GM12878 (cell line): ENCODE results near the gene SMAGP.

Experiments
- CBX3 ChIP-seq: fragments of 200-600 bp; sonication (generic); IDR thresholded peaks from 2 replicates; pipeline ENCODE4 v1.6.1; 2016; ENCODE audit warnings: low read depth, borderline replicate concordance
- CREB1 ChIP-seq: IDR thresholded peaks from 2 replicates; pipeline ENCODE4 v1.6.1; 2012; ENCODE audit warnings: low read depth, mild to moderate bottlenecking, inconsistent platforms
- CTCF ChIP-seq, 3 experiments: IDR thresholded peaks in 2 of 3; conservative IDR thresholded peaks in 1 of 3; 2 replicates each; pipeline ENCODE4 v1.5.1; 2011; ENCODE audit warnings: low read depth in 3 of 3, low read length in 3 of 3, mild to moderate bottlenecking in 3 of 3, control low read depth in 2 of 3, moderate library complexity in 2 of 3, inconsistent platforms in 1 of 3, mixed read lengths in 1 of 3; ENCODE audit not compliant: control insufficient read depth in 2 of 3, insufficient read depth in 1 of 3; ENCODE audit errors: extremely low read depth in 1 of 3
- EP300 ChIP-seq, 2 experiments: fragments of 150-350 bp in 1 of 2; IDR thresholded peaks; 2 replicates each; pipeline ENCODE4 v1.6.1; 2011 to 2012; ENCODE audit warnings: low read depth in 2 of 2, low read length in 2 of 2, borderline replicate concordance in 1 of 2, improper control_type of control experiment in 1 of 2, inconsistent platforms in 1 of 2; ENCODE audit not compliant: control insufficient read depth in 1 of 2
- EZH2 ChIP-seq: IDR thresholded peaks from 2 replicates; pipeline ENCODE4 v1.6.1; 2012; ENCODE audit warnings: low read depth, mild to moderate bottlenecking, control low read depth, inconsistent platforms, low read length, borderline replicate concordance; ENCODE audit not compliant: control insufficient read depth
- LARP7 ChIP-seq: fragments of 450-650 bp; IDR thresholded peaks from 2 replicates; pipeline ENCODE4 v1.6.1; 2017; ENCODE audit warnings: mild to moderate bottlenecking
- POLR2A ChIP-seq: IDR thresholded peaks from 2 replicates; pipeline ENCODE4 v1.6.1; 2011; ENCODE audit warnings: low read depth, mild to moderate bottlenecking, low read length
- POU2F2 ChIP-seq: IDR thresholded peaks from 3 replicates; pipeline ENCODE4 v1.6.1; 2011; ENCODE audit warnings: low read depth, mild to moderate bottlenecking, low read length, borderline replicate concordance
- RB1 ChIP-seq: fragments of 450-650 bp; formaldehyde crosslinking; IDR thresholded peaks from 2 replicates; pipeline ENCODE4 v1.6.1; 2017; ENCODE audit warnings: mild to moderate bottlenecking, borderline replicate concordance
- SIN3A ChIP-seq: IDR thresholded peaks from 2 replicates; pipeline ENCODE4 v1.6.1; 2012; ENCODE audit warnings: low read depth, low read length, improper control_type of control experiment
- SMC3 ChIP-seq: IDR thresholded peaks from 2 replicates; pipeline ENCODE4 v1.6.1; 2011; ENCODE audit warnings: low read length, improper control_type of control experiment, borderline replicate concordance
- SUZ12 ChIP-seq: fragments of 200-600 bp; sonication (generic); IDR thresholded peaks from one replicate; pipeline ENCODE4 v1.6.1; 2018; ENCODE audit warnings: antibody characterized with exemption, mild to moderate bottlenecking; ENCODE audit not compliant: unreplicated experiment
- ZBTB33 ChIP-seq: fragments of 450-650 bp; IDR thresholded peaks from 2 replicates; pipeline ENCODE4 v1.6.1; 2017; ENCODE audit warnings: mild to moderate bottlenecking

GRCh38 chr12:51254536-51254935, 15.7 kb downstream of the SMAGP start:
- TF ChIP-seq EZH2 (no peak), LARP7 (no peak), CBX3 (no peak), POLR2A (no peak), CTCF (IDR thresholded peaks at IDR 0.05 in 2 of 3, conservative IDR thresholded peaks at IDR 0.05 in 1 of 3; ENCODE audit: control insufficient read depth in 2 of 3, extremely low read depth in 1 of 3, insufficient read depth in 1 of 3, low read depth in 3 of 3, low read length in 3 of 3) (no peak), SMC3 (no peak), CREB1 (no peak), POU2F2 (no peak), EP300 (IDR thresholded peaks at IDR 0.05; ENCODE audit: borderline replicate concordance in 1 of 2, control insufficient read depth in 1 of 2, low read depth in 2 of 2, low read length in 2 of 2) (no peak), RB1 (no peak), SUZ12 (no peak), SIN3A (no peak), ZBTB33 (no peak)
